Measurements from ENCODE around the gene UPF3B.
"Not testable (repeated sequence)": the region's sequence is repeated elsewhere in the genome, so short reads cannot be mapped to it uniquely, and the experiment has no call there.

Gene UPF3B

DNA sequence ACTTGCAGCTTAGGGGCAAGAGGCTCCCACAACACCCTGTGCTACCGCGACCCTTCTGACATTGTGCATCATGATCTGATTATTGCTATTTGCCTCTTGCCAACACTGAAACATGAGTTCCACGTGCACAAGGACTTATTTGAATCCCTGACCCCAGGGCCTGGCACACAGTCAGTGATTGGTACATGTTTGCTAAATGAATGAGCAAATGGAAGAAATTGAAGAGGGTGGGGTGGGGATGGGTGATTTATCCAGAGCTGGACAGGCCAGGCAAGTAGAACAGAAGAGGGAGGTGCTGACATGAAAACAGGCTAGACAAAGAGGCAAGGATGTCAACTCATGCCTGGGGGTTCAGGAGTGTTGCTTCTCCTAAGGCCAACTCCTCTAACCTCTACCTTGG, 36.5 kb downstream of the UPF3B start:
- Histone ChIP-seq H3K9me3 (ENCODE audit: control insufficient read depth, insufficient read depth, low read depth, low read length) (no peaks in the 10 kb centered on the region), H3K36me3 (ENCODE audit: control insufficient read depth in 2 of 2, insufficient read depth in 1 of 2, low read length in 2 of 2) (no peaks in the 10 kb centered on the region), H3K4me1 (ENCODE audit: control insufficient read depth, insufficient read depth, low read length) (no peaks in the 10 kb centered on the region), H3K4me3 (ENCODE audit: low read depth, low read length) (no peak overlapping the region), H3K27ac (ENCODE audit: extremely low read depth, low read depth, low read length) (no peak overlapping the region)
- ChIA-PET POLR2A (interaction anchor here (1.1 kb wide), 1 partner anchor 25 kb away, joined by 4 read pairs; the partner anchor contains the start of gene RPL39), CTCF (no interaction called here)
- TF ChIP-seq SP2 (tag by site-specific recombination; IDR thresholded peaks at IDR 0.05) (no peak), ZBTB7A (tag by site-specific recombination; IDR thresholded peaks at IDR 0.05; ENCODE audit: low read depth) (no peak), ZNF157 (tag by site-specific recombination; IDR thresholded peaks at IDR 0.05) (no peak), ZFP3 (tag by site-specific recombination; IDR thresholded peaks at IDR 0.05; ENCODE audit: low read depth) (no peak), KLF1 (tag by site-specific recombination; IDR thresholded peaks at IDR 0.05) (no peak), ZNF10 (tag by site-specific recombination; IDR thresholded peaks at IDR 0.05) (no peak), ZNF423 (tag by site-specific recombination; IDR thresholded peaks at IDR 0.05) (no peak), ZNF121 (tag by site-specific recombination; IDR thresholded peaks at IDR 0.05) (no peak), ZNF416 (tag by site-specific recombination; IDR thresholded peaks at IDR 0.05) (no peak), ZNF175 (tag by site-specific recombination; IDR thresholded peaks at IDR 0.05) (no peak), ZNF621 (tag by site-specific recombination; IDR thresholded peaks at IDR 0.05) (no peak)
- TF ChIP-seq, protein P1, sequence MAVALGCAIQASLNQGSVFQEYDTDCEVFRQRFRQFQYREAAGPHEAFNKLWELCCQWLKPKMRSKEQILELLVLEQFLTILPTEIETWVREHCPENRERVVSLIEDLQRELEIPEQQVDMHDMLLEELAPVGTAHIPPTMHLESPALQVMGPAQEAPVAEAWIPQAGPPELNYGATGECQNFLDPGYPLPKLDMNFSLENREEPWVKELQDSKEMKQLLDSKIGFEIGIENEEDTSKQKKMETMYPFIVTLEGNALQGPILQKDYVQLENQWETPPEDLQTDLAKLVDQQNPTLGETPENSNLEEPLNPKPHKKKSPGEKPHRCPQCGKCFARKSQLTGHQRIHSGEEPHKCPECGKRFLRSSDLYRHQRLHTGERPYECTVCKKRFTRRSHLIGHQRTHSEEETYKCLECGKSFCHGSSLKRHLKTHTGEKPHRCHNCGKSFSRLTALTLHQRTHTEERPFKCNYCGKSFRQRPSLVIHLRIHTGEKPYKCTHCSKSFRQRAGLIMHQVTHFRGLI (tag by site-specific recombination; IDR thresholded peaks at IDR 0.05): no peak

DNA sequence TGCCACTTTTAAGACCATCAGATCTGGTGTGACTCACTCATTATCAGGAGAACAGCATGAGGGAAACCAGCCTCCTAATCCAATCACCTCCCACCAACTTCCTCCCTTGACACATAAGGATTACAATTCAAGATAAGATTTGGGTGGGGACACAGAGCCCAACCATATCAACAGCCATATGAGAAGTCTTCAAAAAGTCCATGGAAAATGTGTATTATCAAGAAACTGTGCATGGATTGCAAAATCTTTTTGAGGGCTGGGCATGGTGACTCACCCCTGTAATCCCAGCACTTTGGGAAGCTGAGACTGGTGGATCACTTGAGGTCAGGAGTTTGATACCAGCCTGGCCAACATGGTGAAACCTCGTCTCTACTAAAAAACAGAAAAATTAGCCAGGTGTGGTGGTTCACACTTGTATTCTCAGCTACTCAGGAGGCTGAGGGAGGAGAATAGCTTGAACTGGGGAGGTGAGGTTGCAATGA, 43.5 kb downstream of the UPF3B start:
- CTCF ChIA-PET: interaction anchor here (0.7 to 0.9 kb wide), 2 partner anchors 24 to 176 kb away, joined by 3 to 5 read pairs; no protein-coding TSS in a partner anchor

DNA sequence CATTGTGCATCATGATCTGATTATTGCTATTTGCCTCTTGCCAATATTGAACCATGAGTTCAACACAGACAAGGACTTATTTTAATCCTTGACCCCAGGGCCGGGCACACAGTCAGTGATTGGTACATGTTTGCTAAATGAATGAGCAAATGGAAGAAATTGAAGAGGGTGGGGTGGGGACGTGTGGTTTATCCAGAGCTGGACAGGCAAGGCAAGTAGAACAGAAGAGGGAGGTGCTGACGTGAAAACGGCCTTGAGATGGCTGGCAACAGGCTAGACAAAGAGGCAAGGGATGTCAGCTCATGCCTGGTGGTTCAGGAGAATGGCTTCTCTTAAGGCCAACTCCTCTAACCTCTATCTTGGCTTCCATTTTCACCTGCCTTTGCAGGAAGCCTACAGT, 44.3 kb downstream of the UPF3B start:
- POLR2A ChIA-PET; H3K4me1 ChIP-seq (ENCODE audit: control insufficient read depth, insufficient read depth, low read length); H3K36me3 ChIP-seq (ENCODE audit: control insufficient read depth in 2 of 2, insufficient read depth in 1 of 2, low read length in 2 of 2); H3K9me3 ChIP-seq (ENCODE audit: control insufficient read depth, insufficient read depth, low read depth, low read length); H3K27ac ChIP-seq (ENCODE audit: extremely low read depth, low read depth, low read length); H3K4me3 ChIP-seq (ENCODE audit: low read depth, low read length); CTCF ChIA-PET: not testable (repeated sequence)

More for the DNA sequence above, 43.5 kb downstream of the UPF3B start:
- Histone ChIP-seq H3K4me3 (ENCODE audit: low read depth, low read length) (no peak overlapping the region), H3K4me1 (ENCODE audit: control insufficient read depth, insufficient read depth, low read length) (no peaks in the 10 kb centered on the region), H3K36me3 (ENCODE audit: control insufficient read depth in 2 of 2, insufficient read depth in 1 of 2, low read length in 2 of 2) (no peaks in the 10 kb centered on the region), H3K9me3 (ENCODE audit: control insufficient read depth, insufficient read depth, low read depth, low read length) (no peaks in the 10 kb centered on the region), H3K27ac (ENCODE audit: extremely low read depth, low read depth, low read length) (no peak overlapping the region)
- TF ChIP-seq, protein P1 (tag by site-specific recombination; IDR thresholded peaks at IDR 0.05): peak; percentile 51; the same call in 1 of the 2 replicates
- no peak for TF ChIP-seq ZNF843 (tag by site-specific recombination; IDR thresholded peaks at IDR 0.05)
- POLR2A ChIA-PET: no interaction called here

DNA sequence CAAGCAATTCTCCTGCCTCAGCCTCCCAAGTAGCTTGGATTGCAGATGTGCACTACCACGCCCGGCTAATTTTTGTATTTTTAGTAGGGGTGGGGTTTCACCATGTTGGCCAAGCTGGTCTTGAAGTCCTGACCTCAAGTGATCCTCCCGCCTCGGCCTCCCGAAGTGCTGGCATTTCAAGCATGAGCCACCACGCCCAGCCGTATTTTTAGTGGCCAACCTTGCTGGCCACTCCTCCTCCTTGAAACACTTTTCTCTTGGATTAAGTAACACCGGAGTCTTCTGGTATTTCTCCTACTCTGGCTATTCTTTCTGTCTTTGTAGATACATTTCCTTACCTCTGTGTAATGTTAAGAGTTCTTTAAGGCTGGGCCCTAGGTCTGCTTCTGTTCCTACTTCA, 50.2 kb downstream of the UPF3B start:
- Histone ChIP-seq H3K9me3 (ENCODE audit: control insufficient read depth, insufficient read depth, low read depth, low read length) (no peaks in the 10 kb centered on the region; the same call in 1 of the 2 replicates), H3K36me3 (ENCODE audit: control insufficient read depth in 2 of 2, insufficient read depth in 1 of 2, low read length in 2 of 2) (no peaks in the 10 kb centered on the region; a peak in 1 of 3 replicates), H3K4me1 (ENCODE audit: control insufficient read depth, insufficient read depth, low read length) (no peaks in the 10 kb centered on the region), H3K27ac (ENCODE audit: extremely low read depth, low read depth, low read length) (no peak overlapping the region), H3K4me3 (ENCODE audit: low read depth, low read length) (no peak overlapping the region)
- TF ChIP-seq ZNF830 (tag by site-specific recombination; IDR thresholded peaks at IDR 0.05; ENCODE audit: low read depth) (no peak), GLIS2 (tag by site-specific recombination; IDR thresholded peaks at IDR 0.05) (no peak), ZNF610 (tag by site-specific recombination; IDR thresholded peaks at IDR 0.05; ENCODE audit: borderline replicate concordance) (no peak), ZBTB1 (tag by site-specific recombination; IDR thresholded peaks at IDR 0.05) (no peak)
- TF ChIP-seq, protein P2, sequence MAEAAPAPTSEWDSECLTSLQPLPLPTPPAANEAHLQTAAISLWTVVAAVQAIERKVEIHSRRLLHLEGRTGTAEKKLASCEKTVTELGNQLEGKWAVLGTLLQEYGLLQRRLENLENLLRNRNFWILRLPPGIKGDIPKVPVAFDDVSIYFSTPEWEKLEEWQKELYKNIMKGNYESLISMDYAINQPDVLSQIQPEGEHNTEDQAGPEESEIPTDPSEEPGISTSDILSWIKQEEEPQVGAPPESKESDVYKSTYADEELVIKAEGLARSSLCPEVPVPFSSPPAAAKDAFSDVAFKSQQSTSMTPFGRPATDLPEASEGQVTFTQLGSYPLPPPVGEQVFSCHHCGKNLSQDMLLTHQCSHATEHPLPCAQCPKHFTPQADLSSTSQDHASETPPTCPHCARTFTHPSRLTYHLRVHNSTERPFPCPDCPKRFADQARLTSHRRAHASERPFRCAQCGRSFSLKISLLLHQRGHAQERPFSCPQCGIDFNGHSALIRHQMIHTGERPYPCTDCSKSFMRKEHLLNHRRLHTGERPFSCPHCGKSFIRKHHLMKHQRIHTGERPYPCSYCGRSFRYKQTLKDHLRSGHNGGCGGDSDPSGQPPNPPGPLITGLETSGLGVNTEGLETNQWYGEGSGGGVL (tag by site-specific recombination; IDR thresholded peaks at IDR 0.05): no peak
- ChIA-PET CTCF (interaction anchor here (0.6 kb wide), 1 partner anchor 84 kb away, joined by 4 read pairs; no protein-coding TSS in a partner anchor), POLR2A (interaction anchor here (1.8 kb wide), 1 partner anchor 11 kb away, joined by 5 read pairs; the partner anchor contains the start of gene RPL39)
